Progenitor cell of endocrine pancreas (in vitro differentiated cells): ENCODE data around the gene FBXO36. TPM values are rescaled to one million over a fixed set of nuclear protein-coding genes. Genes with fewer than 3 reads are reported as not detected.
A peak's percentile ranks its signal among the peaks of the same experiment; 100 is the strongest.
"Not testable (repeated sequence)": the region's sequence is repeated elsewhere in the genome, so short reads cannot be mapped to it uniquely, and the experiment has no call there.

Source experiments
- DNase-seq: peaks from one replicate; pipeline ENCODE4 v3.0.0; 2021; ENCODE audit warnings: low spot score; ENCODE audit not compliant: unreplicated experiment
- H3K27ac Mint-ChIP-seq: 2 replicates; pipeline ENCODE4 v1.8.0; 2021; ENCODE audit warnings: mild to moderate bottlenecking, moderate library complexity, mixed read lengths
- H3K27me3 Mint-ChIP-seq: 2 replicates; pipeline ENCODE4 v1.8.0; 2021; ENCODE audit warnings: mixed read lengths
- H3K36me3 Mint-ChIP-seq: 2 replicates; pipeline ENCODE4 v1.8.0; 2022; ENCODE audit warnings: mixed read lengths; ENCODE audit not compliant: insufficient read depth
- H3K4me1 Mint-ChIP-seq: 2 replicates; pipeline ENCODE4 v1.8.0; 2021; ENCODE audit warnings: low read depth, mixed read lengths
- H3K4me3 Mint-ChIP-seq: 2 replicates; pipeline ENCODE4 v1.8.0; 2021; ENCODE audit warnings: low read depth, mild to moderate bottlenecking, moderate library complexity, mixed read lengths
- H3K9me3 Mint-ChIP-seq: 2 replicates; pipeline ENCODE4 v1.8.0; 2021; ENCODE audit warnings: low read depth, mixed read lengths
- CTCF ChIP-seq: fragments of 200-600 bp; sonication (generic); IDR thresholded peaks from one replicate; pipeline ENCODE4 v1.5.0; 2021; ENCODE audit warnings: antibody characterized with exemption, mild to moderate bottlenecking; ENCODE audit not compliant: unreplicated experiment
- total RNA-seq: library from RNA; stranded (reverse); gene quantifications from 2 replicates; pipeline ENCODE4 v1.2.1, GENCODE V29; 2021

Gene FBXO36
- total RNA-seq, 1 donor from 2014 or later, result 4.0 TPM

GRCh38 chr2:229888031-229888430 is 34.3 kb upstream of the FBXO36 start:
- TF ChIP-seq CTCF, result no peak
- H3K9me3 Mint-ChIP-seq, result no peaks in the 10 kb centered on the region
- no peaks in the 10 kb centered on the region for H3K27me3 Mint-ChIP-seq
- no peak for DNase-seq
- peaks cover 8% of the 10 kb centered on the region for H3K4me1 Mint-ChIP-seq
- H3K27ac Mint-ChIP-seq, result peak overlapping the region; percentile 57
- no peak overlapping the region for H3K4me3 Mint-ChIP-seq
- peaks cover 1% of the 10 kb centered on the region for H3K36me3 Mint-ChIP-seq

DNA sequence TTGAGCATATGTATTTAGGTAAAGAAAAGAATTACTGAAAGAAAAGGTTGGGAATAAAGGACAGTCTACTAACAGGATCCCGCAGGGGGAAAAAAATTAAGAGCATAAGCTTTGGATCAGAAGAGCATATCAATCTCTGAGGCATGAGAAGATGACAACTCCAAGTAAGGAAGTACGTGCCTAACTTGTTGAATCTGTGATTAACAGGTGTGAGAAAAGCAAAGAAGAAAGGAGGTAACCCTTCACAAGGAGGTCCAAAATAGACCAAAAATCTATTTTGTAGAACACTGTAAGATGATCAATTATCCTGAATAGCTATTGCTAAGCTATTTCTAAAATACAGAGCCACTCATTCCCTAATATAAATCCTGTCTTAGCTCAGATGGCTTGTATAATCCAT is 33.3 kb upstream of the FBXO36 start:
- Mint-ChIP-seq H3K27ac (peak overlapping the region; percentile 17), H3K9me3 (no peaks in the 10 kb centered on the region)

DNA sequence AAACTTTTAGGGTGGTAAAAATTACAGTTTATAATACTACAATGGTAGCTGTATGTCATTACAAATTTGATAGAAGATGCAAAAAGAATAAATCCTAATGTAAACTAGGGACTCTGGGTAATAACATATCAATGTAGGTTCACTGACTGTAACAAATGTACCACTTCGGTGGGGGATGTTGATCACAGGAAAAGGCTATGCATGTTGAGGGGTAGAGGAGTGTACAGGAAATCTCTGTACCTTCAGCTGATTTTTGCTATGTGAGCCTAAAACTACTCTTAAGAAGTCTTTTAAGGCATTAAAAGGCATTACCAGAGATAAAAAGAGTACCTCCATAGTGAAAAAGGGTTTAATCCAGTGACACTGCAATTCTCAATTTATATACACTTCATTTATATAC is 25.4 kb upstream of the FBXO36 start:
- DNase-seq, result no peak
- no peak overlapping the region for H3K4me3 Mint-ChIP-seq
- peaks cover 13% of the 10 kb centered on the region for H3K4me1 Mint-ChIP-seq
- TF ChIP-seq CTCF, result no peak
- no peaks in the 10 kb centered on the region for H3K9me3 Mint-ChIP-seq
- H3K27ac Mint-ChIP-seq, result no peak overlapping the region
- H3K36me3 Mint-ChIP-seq, result peaks cover 2% of the 10 kb centered on the region
- H3K27me3 Mint-ChIP-seq, result no peaks in the 10 kb centered on the region

More for the DNA sequence above, 33.3 kb upstream of the FBXO36 start:
- no peak for TF ChIP-seq CTCF
- H3K36me3 Mint-ChIP-seq, result peaks cover 1% of the 10 kb centered on the region
- no peak for DNase-seq
- H3K4me3 Mint-ChIP-seq, result no peak overlapping the region
- H3K4me1 Mint-ChIP-seq, result peaks cover 8% of the 10 kb centered on the region
- no peaks in the 10 kb centered on the region for H3K27me3 Mint-ChIP-seq

GRCh38 chr2:229899604-229900003 is 22.7 kb upstream of the FBXO36 start:
- H3K27me3 Mint-ChIP-seq, result no peaks in the 10 kb centered on the region
- no peak for TF ChIP-seq CTCF
- peaks cover 15% of the 10 kb centered on the region for H3K4me1 Mint-ChIP-seq
- peaks cover 3% of the 10 kb centered on the region for H3K36me3 Mint-ChIP-seq
- no peaks in the 10 kb centered on the region for H3K9me3 Mint-ChIP-seq
- no peak for DNase-seq
- no peak overlapping the region for H3K27ac Mint-ChIP-seq
- H3K4me3 Mint-ChIP-seq, result no peak overlapping the region

- no peaks in the 10 kb centered on the region for H3K27me3 Mint-ChIP-seq
- no peaks in the 10 kb centered on the region for H3K9me3 Mint-ChIP-seq
- H3K36me3 Mint-ChIP-seq, result peaks cover 3% of the 10 kb centered on the region
Measured at GRCh38 chr2:229900012-229900411, 22.3 kb upstream of the FBXO36 start.

DNA sequence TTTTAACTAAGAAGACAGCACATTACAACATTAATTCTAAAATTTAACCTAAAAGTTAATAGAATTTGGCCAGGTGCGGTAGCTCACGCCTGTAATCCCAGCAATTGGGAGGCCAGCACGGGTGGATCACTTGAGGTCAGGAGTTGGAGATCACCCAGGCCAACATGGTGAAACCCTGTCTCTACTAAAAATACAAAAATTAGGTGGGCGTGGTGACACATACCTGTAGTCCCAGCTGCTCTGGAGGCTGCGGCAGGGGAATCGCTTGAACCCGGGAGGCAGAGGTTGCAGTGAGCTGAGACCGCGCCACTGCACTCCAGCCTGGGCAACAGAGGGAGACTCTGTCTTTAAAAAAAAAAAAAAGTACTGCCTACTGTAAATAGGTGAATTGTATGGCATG is 21.8 kb upstream of the FBXO36 start:
- not testable (repeated sequence) for H3K27ac Mint-ChIP-seq, H3K36me3 Mint-ChIP-seq, H3K27me3 Mint-ChIP-seq, H3K9me3 Mint-ChIP-seq, H3K4me3 Mint-ChIP-seq, DNase-seq
- H3K4me1 Mint-ChIP-seq, result peaks cover 17% of the 10 kb centered on the region

More at GRCh38 chr2:229900012-229900411, 22.3 kb upstream of the FBXO36 start:
- H3K27ac Mint-ChIP-seq, result no peak overlapping the region
- TF ChIP-seq CTCF, result no peak
- peaks cover 15% of the 10 kb centered on the region for H3K4me1 Mint-ChIP-seq
- DNase-seq, result no peak
- no peak overlapping the region for H3K4me3 Mint-ChIP-seq
